Motor neuron (in vitro differentiated cells): ENCODE data around the gene TLK1. TPM values are rescaled to one million over a fixed set of nuclear protein-coding genes. Genes with fewer than 3 reads are reported as not detected.
A peak's percentile ranks its signal among the peaks of the same experiment; 100 is the strongest.

Experiments
- ATAC-seq, 8 experiments: fragments of 200-7000 bp; cut with Tn5 transposase; replicated peaks in 6 of 8; 2 replicates each; pipeline ENCODE4 v1.8.0; 2021; ENCODE audit warnings: mild to moderate bottlenecking in 8 of 8, moderate library complexity in 8 of 8
- H3K27ac ChIP-seq, 2 donors: fragments of 250-450 bp; sonication (Bioruptor Pico); 2 replicates each; pipeline ENCODE4 v1.9.0; 2021; ENCODE audit warnings: antibody characterized with exemption in 2 of 2, mild to moderate bottlenecking in 2 of 2, moderate library complexity in 1 of 2
- H3K4me1 ChIP-seq, 2 donors: fragments of 250-450 bp; sonication (Bioruptor Pico); replicated peaks in 1 of 2; 2 replicates each; pipeline ENCODE4 v1.6.1; 2021; ENCODE audit warnings: antibody characterized with exemption in 2 of 2, mild to moderate bottlenecking in 2 of 2, moderate library complexity in 1 of 2
- H3K4me3 ChIP-seq, 5 donors: fragments of 250-450 bp; sonication (Bioruptor Pico); 2 replicates each; pipeline ENCODE4 v1.9.0; 2021; ENCODE audit warnings: antibody characterized with exemption in 5 of 5, mild to moderate bottlenecking in 5 of 5, moderate library complexity in 4 of 5
- WGBS, 10 experiments: fragments of 450-650 bp; shearing (Covaris generic); methylation state at CpG; one replicate each; pipeline ENCODE4 v1.0.0; 2022; 5-methylcytosine and 5-hydroxymethylcytosine counted together
- in situ Hi-C, 9 experiments: fragments of 400-800 bp; cut with MboI; loops; one replicate each; pipeline ENCODE4 v1.15.0; 2021; ENCODE audit warnings: low sequenced_read_pairs in 9 of 9, low pct_unique_long_range_greater_than_20kb in 2 of 9; ENCODE audit not compliant: unreplicated experiment in 9 of 9
- total RNA-seq, 8 experiments: library from RNA; unstranded; fragments of 300-600 nt; gene quantifications; 2 replicates each; pipeline versions ENCODE4 v1.2.3 to v1.2.4, GENCODE V29; 2022

The TLK1 gene
- total RNA-seq, 8 experiments from 2014 or later, result 12.5 to 46.7 (median 22.6) TPM

DNA sequence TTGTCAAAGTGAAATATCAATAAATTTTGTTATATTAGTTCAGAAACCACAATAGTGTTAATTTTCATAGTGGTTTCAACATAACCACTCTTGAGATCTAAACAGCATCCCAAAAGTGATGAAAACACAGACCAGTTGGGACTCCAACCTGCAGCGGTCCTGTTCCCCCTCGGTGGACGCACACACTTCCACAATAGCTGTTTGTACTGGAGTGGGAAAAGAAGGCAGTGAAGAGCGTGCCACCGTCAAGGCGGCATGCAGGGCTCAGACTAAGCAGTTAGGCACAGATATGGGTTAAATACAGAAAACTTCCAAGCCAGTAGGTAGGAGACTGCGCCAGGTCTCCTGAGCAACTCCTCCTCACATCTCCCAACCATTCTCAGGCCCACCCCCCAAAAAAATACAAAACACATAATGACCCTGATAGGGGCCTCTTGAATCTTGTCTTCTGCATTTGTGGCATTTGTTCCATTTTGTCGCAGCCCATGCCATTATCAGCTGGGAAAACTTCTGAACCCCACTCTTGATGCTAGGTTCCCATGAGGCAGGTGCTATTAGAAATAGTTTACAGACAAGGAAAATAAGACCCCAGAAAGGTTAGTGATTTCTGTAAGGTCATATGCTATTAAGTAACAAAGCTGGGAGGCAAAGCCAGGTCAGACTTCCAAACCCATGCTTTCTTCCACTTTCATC is 174.0 kb downstream of the TLK1 start:
- no peak overlapping the region for H3K4me3 ChIP-seq
- ATAC-seq, result no peak
- in situ Hi-C loops, result loop anchor here in 2 of 9 experiments (25.0 kb wide), 1 partner anchor 426 kb away; no protein-coding TSS in a partner anchor
- no peak overlapping the region for H3K27ac ChIP-seq
- no peaks in the 10 kb centered on the region for H3K4me1 ChIP-seq
- 91 to 100% (median 97%) methylated on average over 1 to 7 of the region's 8 CpGs; no CpG with 5 or more reads in 3 of the 10 experiments for WGBS, 10 experiments

DNA sequence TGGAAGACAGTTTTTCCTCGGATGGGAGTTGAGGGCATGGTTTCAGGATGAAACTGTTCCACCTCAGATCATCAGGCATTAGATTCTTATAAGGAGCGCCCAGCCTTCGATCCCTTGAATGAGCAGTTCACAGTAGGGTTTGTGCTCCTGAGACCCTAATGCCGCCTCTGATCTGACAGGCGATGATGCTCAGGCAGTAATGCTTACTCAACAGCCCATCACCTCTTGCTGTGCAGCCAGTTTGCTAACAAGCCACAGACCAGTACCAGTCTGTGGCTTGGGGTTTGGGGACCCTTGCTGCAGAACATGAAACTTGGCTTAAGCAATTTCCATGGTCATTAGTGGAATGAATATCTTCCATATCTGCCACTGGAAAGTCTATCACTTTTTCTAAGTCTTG is 175.3 kb downstream of the TLK1 start:
- ATAC-seq, result no peak
- no peak overlapping the region for H3K27ac ChIP-seq
- H3K4me1 ChIP-seq, result no peaks in the 10 kb centered on the region
- 40 to 100% (median 73%) methylated on average over 1 to 5 of the region's 5 CpGs; no CpG with 5 or more reads in 4 of the 10 experiments for WGBS, 10 experiments
- in situ Hi-C loops, result loop anchor here in 2 of 9 experiments (25.0 kb wide), 1 partner anchor 427 kb away; no protein-coding TSS in a partner anchor
- no peak overlapping the region for H3K4me3 ChIP-seq

DNA sequence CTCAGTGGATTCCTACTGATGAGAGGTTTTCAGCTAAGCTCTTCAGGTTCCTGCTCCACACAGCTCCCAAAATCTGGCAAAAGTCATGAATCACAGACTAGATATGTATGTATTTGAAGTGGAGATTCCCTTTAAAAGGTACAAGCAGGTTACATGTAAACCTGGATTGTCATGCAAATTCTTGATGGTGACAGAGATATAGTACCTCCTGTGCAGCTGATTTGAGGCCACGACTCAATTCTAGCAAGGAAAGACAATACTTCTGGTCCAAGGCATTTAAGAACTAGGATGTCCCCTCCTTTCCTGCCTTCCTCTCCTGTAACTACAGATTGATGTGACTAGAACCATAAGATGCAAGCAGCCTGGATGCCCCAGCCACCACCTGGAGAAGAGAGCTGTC is 176.6 kb downstream of the TLK1 start:
- 14 to 30% (median 20%) methylated on average over 1 of the region's 1 CpG; no CpG with 5 or more reads in 7 of the 10 experiments for WGBS, 10 experiments
- Histone ChIP-seq H3K27ac (no peak overlapping the region), H3K4me3 (no peak overlapping the region), H3K4me1 (no peaks in the 10 kb centered on the region)
- no peak for ATAC-seq
- in situ Hi-C loops, result loop anchor here in 2 of 9 experiments (25.0 kb wide), 1 partner anchor 428 kb away; no protein-coding TSS in a partner anchor

DNA sequence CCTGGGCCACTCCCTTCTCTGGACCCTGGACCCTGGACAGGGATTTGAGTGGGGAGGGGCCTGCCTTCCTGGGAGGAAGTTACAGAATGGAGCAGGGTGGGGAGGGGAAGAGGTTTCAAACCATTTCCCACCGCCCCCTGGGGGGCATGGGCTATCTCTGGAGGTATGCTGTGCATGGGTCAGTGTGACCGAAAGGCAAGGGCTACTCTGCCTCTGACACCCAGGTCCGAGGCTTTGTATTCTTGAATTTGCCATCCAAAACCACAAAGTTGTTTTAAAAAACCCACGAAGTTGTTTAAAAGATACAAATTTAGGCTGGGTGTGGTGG is 184.8 kb downstream of the TLK1 start:
- no peak for ATAC-seq
- 20 to 86% (median 20%) methylated on average over 1 to 4 of the region's 4 CpGs; no CpG with 5 or more reads in 7 of the 10 experiments for WGBS, 10 experiments

DNA sequence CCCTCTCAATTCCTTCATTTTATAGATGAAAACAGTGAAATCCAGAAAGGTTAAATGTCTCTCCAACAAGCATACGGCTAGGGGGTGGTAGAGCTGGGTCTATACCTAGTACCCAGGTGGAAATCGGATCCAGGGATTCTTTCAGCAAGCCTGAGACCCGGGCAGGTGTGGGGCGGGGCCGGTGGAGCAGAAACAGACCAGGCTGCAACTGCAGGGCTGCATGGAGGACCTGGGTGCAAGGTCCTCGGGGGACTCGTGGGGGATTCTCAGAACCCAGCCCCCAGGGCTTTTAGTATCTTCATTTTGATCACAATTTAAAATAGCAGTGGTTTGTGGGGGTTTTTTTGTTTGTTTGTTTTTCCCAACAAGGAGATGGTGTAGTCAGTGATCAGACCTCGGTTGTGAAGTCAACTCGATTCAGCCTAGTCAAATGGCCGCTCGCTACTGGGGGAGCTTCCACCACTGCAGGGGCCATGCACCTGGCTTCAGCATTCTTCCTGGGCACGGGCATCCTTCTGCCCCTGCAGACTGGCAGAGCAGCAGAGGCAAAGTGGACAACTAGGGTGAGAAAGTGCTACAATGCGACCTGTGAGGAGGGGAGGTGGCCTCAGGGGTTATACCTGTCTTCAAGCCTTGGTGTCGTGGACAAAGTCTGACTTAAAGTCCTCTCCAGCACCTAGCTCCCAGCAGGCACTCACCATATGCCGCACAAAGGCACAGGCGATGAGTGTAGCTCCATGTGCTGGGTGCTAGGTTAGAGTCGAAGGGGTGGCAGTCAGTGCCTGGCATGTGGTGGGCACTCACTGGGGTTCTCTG is 185.4 kb downstream of the TLK1 start:
- peaks cover 3 to 4% of the 10 kb centered on the region in 2 donors for H3K4me1 ChIP-seq

More for the DNA sequence above, 184.8 kb downstream of the TLK1 start:
- Histone ChIP-seq H3K4me1 (peaks cover 3 to 4% of the 10 kb centered on the region in 2 donors), H3K27ac (no peak overlapping the region), H3K4me3 (no peak overlapping the region)
- in situ Hi-C loops, result loop anchor here in 4 of 9 experiments (10.0 to 25.0 kb wide), 3 partner anchors 436 to 449 kb away; no protein-coding TSS in a partner anchor

DNA sequence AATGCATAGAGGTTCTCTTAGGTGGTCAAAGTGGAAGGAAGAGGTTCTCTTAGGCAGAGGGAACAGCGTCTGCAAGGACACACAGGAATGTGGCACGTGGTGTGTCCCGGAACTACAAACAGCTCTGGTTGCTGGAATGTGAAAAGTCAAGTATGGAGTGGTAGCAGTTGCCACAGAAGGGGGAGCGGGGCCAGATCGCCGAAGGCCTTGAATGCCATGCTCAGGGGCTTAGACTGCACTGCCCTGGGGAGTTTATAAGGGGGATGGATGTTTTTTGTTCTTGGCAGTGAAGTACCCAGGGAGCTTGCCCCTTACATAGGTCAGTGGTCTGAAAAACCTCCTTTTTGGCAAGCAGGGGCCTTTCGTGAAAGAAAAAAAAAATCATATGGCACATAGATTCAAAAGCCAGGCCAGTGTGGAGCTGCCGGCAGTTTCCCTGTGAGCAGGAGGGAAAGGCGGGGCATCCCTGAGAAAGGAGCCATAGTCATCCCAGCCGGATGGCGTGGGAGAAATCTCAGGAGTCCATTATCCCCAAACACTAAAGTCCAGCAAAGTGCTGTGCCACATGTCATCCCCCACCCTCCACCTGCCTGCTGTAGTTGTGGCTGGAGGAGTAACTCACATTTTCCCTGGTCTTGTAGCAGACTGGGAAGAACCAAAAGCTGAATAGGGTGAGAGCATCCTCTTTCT is 186.2 kb downstream of the TLK1 start:
- 63 to 100% (median 81%) methylated on average over 1 to 9 of the region's 11 CpGs; no CpG with 5 or more reads in 3 of the 10 experiments for WGBS, 10 experiments
- peak in 2 of 8 experiments; percentile 7 to 13 for ATAC-seq
- Histone ChIP-seq H3K27ac (no peak overlapping the region), H3K4me3 (no peak overlapping the region), H3K4me1 (peaks cover 3 to 4% of the 10 kb centered on the region in 2 donors)
- in situ Hi-C loops, result loop anchor here in 6 of 9 experiments (10.0 to 25.0 kb wide), 4 partner anchors 438 to 463 kb away; partner anchors contain the start of genes DCAF17 (in 1 of the 6) and METTL8 (in 1 of the 6)

More for the DNA sequence above, 185.4 kb downstream of the TLK1 start:
- H3K27ac ChIP-seq, result no peak overlapping the region
- H3K4me3 ChIP-seq, result no peak overlapping the region
- ATAC-seq, result no peak
- in situ Hi-C loops, result loop anchor here in 4 of 9 experiments (10.0 to 25.0 kb wide), 3 partner anchors 437 to 449 kb away; no protein-coding TSS in a partner anchor
- WGBS, 10 experiments, result 83 to 100% (median 91%) methylated on average over 2 to 10 of the region's 17 CpGs; no CpG with 5 or more reads in 3 of the 10 experiments

DNA sequence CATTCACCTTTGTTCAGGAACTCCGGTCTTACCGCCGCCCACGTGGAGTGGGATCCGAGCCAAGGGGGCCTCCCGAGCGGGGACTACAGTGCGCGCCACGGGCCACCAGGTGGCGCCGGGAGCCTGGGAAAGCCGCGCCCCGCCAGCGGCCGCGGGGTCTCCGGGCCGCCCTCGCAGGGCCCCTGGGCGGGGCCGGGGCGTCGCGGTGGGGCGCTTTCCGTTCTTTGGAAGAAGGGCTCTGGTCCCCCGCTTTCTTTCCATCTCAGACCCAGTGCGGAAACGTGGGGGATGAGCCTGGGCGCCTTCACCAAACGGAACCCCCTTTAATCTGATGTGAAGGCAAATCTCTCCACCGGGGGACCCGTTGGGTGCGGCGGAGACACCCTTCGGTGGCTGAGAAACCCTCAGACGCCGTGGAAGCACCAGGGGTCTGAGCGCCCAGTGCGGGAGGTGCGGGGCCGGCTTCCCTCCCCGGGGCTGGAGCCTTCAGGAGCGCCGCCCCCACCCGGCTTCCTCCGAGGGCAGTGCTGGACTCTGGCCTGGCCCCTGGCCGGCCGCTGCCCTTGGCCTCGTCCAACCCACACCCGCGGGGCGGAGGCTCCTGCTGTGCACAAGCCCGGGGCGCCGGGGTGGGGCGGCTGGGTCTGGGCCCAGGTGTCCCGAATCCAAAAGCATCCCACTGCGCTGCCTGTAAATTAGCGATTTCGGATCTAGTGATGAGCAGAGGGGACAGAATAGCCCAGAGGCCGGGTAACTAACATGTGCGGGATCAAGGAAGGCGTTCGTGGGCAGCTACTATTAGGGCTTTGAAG is 187.0 kb downstream of the TLK1 start:
- in situ Hi-C loops, result loop anchor here in 6 of 9 experiments (10.0 to 25.0 kb wide), 4 partner anchors 439 to 464 kb away; partner anchors contain the start of genes DCAF17 (in 1 of the 6) and METTL8 (in 1 of the 6)
- Histone ChIP-seq H3K4me1 (peaks cover 3 to 4% of the 10 kb centered on the region in 2 donors), H3K27ac (peak overlapping the region; percentile 2 to 25), H3K4me3 (peak overlapping the region; percentile 23 to 47 (median 37))
- 0 to 78% methylated on average over 3 to 10 of the region's 67 CpGs; no CpG with 5 or more reads in 8 of the 10 experiments for WGBS, 10 experiments
- peak; percentile 86 to 96 (median 94) for ATAC-seq

DNA sequence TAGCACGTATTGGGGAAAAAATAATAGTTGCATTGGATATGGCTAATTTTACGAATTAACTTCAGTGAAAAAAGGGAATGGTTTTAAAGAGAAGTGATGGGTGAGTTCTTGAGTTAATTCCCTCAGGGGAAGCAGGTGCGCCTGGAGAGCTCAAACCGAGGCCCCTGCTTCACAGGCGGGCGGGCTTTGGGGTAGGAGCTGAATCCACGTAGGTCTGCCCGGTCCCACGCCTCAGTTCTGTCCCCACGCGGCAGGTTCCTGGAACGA is 187.5 kb downstream of the TLK1 start:
- WGBS, 10 experiments, result 0 to 100% (median 19%) methylated on average over 1 to 8 of the region's 12 CpGs; no CpG with 5 or more reads in 2 of the 10 experiments

DNA sequence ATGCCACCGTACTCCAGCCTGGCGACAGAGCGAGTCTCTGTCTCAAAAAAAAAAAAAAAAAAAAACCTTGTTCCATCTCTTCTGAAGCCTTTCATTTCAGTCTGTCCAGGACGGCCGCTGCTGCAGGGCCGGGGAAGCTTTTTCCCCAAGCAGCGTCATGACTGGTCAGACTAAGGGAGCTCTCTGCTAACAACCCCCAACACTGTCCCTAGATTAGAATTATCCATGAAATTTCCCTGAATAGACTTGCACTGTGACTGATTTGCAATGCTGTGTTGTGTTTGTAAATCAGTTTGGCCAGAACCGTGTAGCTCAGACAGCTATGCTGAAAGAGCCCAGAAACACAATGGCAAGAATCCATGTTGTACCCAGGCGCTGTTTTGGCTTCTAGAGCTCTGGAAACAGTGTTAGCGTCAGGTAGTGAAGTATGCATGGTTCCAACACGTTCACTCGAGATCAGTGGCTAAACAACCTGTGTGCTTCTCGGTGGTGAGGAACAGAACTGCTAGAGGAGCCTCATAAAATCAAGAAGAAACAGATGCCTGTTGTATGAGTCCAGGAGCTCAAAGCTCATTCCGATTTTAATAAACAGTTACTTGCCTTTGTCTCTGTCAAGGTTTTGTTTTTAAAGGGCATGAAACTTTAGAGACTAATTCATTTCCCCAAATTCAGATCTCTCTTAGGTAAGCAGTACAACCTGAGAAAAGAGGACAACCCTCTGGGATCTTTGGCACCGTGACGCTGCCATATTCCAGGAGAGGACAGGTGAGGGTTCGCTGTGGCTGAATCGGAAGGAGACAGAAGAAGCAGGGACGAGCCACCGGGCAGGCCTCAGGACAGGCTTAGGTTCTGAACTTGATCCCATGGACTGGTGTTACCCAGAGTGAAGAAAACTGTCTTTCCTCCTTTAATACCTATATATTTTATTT is 188.1 kb downstream of the TLK1 start:
- WGBS, 10 experiments, result 40 to 97% (median 83%) methylated on average over 2 to 11 of the region's 20 CpGs
- Histone ChIP-seq H3K27ac (no peak overlapping the region), H3K4me1 (peaks cover 3 to 4% of the 10 kb centered on the region in 2 donors), H3K4me3 (no peak overlapping the region)
- ATAC-seq, result peak in 2 of 8 experiments; percentile 1 to 5
- in situ Hi-C loops, result loop anchor here in 6 of 9 experiments (10.0 to 25.0 kb wide), 4 partner anchors 440 to 465 kb away; partner anchors contain the start of genes DCAF17 (in 1 of the 6) and METTL8 (in 1 of the 6)

More for the DNA sequence above, 187.5 kb downstream of the TLK1 start:
- in situ Hi-C loops, result loop anchor here in 6 of 9 experiments (10.0 to 25.0 kb wide), 4 partner anchors 439 to 464 kb away; partner anchors contain the start of genes DCAF17 (in 1 of the 6) and METTL8 (in 1 of the 6)
- ATAC-seq, result no peak
- no peak overlapping the region for H3K27ac ChIP-seq
- H3K4me1 ChIP-seq, result peaks cover 3 to 4% of the 10 kb centered on the region in 2 donors
- peak overlapping the region; percentile 23 to 47 (median 37) for H3K4me3 ChIP-seq

DNA sequence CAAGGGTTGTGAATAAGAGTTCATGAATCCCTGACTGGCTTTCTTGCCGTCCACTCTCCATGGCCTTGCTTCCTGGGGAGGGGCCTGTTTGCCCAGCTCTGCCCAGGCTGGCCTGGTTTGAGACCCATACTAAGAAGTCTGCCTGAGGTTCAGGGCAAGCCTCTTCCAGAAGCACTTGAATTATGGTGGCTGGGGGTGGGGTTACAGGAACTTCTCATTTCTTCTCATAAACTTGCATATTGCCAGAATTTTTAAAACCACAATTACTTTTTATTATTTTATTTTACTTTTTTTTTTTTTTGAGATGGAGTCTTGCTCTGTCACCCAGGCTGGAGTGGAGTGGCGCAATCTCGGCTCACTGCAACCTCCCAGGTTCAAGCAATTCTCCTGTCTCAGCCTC is 189.6 kb downstream of the TLK1 start:
- no peak overlapping the region for H3K4me3 ChIP-seq
- H3K4me1 ChIP-seq, result peaks cover 3 to 4% of the 10 kb centered on the region in 2 donors
- WGBS, 10 experiments, result 60 to 100% (median 94%) methylated on average over 1 to 3 of the region's 3 CpGs; no CpG with 5 or more reads in 2 of the 10 experiments
- ATAC-seq, result no peak
- in situ Hi-C loops, result loop anchor here in 6 of 9 experiments (10.0 to 25.0 kb wide), 4 partner anchors 441 to 466 kb away; partner anchors contain the start of genes DCAF17 (in 1 of the 6) and METTL8 (in 1 of the 6)
- no peak overlapping the region for H3K27ac ChIP-seq
